Skeletal muscle tissue (tissue), 4 donors: ENCODE results near the gene WNT5B. TPM values are rescaled to one million over a fixed set of nuclear protein-coding genes. Genes with fewer than 3 reads are reported as not detected.
A peak's percentile ranks its signal among the peaks of the same experiment; 100 is the strongest.

Source experiments
- H3K27ac ChIP-seq: one replicate; pipeline ENCODE4 v1.7.0; 2013; ENCODE audit warnings: mild to moderate bottlenecking, low read depth, low read length, inconsistent platforms
- H3K27me3 ChIP-seq, 3 donors: one replicate each; pipeline ENCODE4 v1.7.0; 2013; ENCODE audit warnings: low read length in 3 of 3; ENCODE audit not compliant: control insufficient read depth in 3 of 3, insufficient read depth in 3 of 3
- H3K36me3 ChIP-seq, 3 donors: one replicate each; pipeline ENCODE4 v1.7.0; 2013; ENCODE audit warnings: low read length in 3 of 3; ENCODE audit not compliant: control insufficient read depth in 3 of 3, insufficient read depth in 3 of 3
- H3K4me1 ChIP-seq, 3 donors: one replicate each; pipeline ENCODE4 v1.7.0; 2013; ENCODE audit warnings: low read length in 3 of 3, mild to moderate bottlenecking in 3 of 3; ENCODE audit not compliant: control insufficient read depth in 3 of 3, insufficient read depth in 3 of 3
- H3K4me3 ChIP-seq, 3 donors: one replicate each; pipeline ENCODE4 v1.7.0; 2013; ENCODE audit warnings: low read length in 3 of 3
- H3K9ac ChIP-seq, 3 donors: one replicate each; pipeline ENCODE4 v1.7.0; 2013; ENCODE audit warnings: low read length in 3 of 3, mild to moderate bottlenecking in 3 of 3, moderate library complexity in 2 of 3, low read depth in 1 of 3
- H3K9me3 ChIP-seq, 3 donors: one replicate each; pipeline ENCODE4 v1.7.0; 2013; ENCODE audit warnings: low read length in 3 of 3; ENCODE audit not compliant: control insufficient read depth in 3 of 3
- total RNA-seq: library from RNA; depleted of rRNA; stranded (reverse); fragments of >200 nt; gene quantifications from one replicate; pipeline ENCODE4 v1.2.3, GENCODE V29; 2014
- donor health status: Osteomylitis.

Gene WNT5B
- total RNA-seq, 1 donor from 2014 or later: 30.3 TPM

DNA sequence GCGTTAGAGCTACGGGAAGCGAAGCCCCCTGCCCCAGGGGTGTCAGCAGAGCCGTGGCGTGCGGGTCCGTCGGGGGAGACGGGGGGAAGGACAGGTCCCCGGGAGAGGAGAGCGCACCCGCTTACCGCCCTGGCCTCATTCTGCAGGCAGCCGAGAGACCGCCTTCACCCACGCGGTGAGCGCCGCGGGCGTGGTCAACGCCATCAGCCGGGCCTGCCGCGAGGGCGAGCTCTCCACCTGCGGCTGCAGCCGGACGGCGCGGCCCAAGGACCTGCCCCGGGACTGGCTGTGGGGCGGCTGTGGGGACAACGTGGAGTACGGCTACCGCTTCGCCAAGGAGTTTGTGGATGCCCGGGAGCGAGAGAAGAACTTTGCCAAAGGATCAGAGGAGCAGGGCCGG, 10.5 kb downstream of the WNT5B start:
- H3K27ac ChIP-seq: no peak overlapping the region
- no peaks in the 10 kb centered on the region for H3K36me3 ChIP-seq
- H3K27me3 ChIP-seq: peaks cover 0 to 13% (median 0%) of the 10 kb centered on the region in 3 donors
- H3K9ac ChIP-seq: no peak overlapping the region
- peaks cover 6 to 8% (median 7%) of the 10 kb centered on the region in 3 donors for H3K4me1 ChIP-seq
- no peaks in the 10 kb centered on the region for H3K9me3 ChIP-seq
- no peak overlapping the region for H3K4me3 ChIP-seq

DNA sequence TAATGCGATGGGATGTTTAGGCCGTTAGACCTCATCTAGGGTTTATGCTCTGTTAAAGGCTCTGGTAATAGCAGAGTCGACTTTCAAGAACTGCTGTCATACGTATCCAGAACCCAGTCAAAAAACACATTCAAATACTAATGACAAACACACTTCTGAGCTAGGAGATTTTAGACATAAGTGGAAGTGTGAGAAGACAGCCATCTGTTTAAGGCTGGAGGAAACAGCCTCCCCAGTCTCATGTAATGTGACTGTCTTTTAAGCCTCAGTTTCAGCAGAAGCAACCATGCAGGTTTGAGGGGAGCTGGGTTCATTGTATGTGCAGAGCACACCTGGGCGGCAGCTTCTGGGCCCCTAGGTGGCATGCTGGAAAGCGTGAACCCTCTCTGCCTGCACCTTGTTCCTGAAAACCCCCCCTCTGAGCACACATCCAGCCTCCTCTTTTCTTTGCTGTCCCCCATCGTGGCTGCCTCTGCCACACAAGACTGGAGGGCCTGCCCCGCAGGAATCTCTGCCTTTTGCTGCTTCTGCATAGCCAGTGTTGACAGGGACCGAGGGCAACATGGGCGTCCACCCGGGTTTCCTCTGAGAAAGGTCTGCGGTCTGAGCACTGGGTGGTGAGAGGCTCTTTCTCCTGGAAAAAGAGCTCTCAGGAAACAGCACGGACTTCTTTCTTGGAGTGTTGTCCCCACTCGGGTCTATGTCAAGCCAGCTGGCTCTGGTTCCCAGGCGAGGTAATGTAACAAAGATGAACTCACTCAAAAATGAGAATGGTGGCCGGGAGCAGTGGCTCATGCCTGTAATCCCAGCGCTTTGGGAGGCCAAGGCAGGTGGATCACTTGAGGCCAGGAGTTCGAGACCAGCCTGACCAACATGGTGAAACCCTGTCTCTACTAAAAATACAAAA, 11.6 kb downstream of the WNT5B start:
- H3K9me3 ChIP-seq: no peaks in the 10 kb centered on the region
- H3K36me3 ChIP-seq: no peaks in the 10 kb centered on the region
- peaks cover 12 to 13% (median 12%) of the 10 kb centered on the region in 3 donors for H3K4me1 ChIP-seq
- no peak overlapping the region for H3K9ac ChIP-seq
- no peak overlapping the region for H3K4me3 ChIP-seq
- peaks cover 0 to 11% (median 0%) of the 10 kb centered on the region in 3 donors for H3K27me3 ChIP-seq
- no peak overlapping the region for H3K27ac ChIP-seq

DNA sequence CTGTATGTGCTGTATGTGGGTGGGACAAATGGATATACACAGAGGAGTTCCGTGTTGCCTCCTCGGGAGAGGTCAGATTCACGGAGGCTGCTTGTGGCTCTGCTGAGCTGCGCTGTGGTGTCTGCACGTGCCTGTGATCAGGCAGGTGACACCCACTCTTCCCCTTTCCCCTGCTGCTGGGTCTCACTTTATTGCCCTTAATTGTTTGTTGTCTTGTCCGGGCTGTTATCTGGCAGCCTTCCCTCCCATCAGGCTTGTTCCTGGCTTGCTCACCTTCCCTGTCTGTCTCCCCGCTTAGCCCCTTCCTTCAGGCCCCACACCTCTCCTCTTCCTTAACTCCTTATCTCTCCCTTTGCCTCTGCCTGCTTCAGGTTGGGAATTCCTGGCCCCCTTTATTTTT, 13.5 kb downstream of the WNT5B start:
- peaks cover 0 to 11% (median 0%) of the 10 kb centered on the region in 3 donors for H3K27me3 ChIP-seq
- peaks cover 0 to 3% (median 2%) of the 10 kb centered on the region in 3 donors for H3K36me3 ChIP-seq
- H3K27ac ChIP-seq: no peak overlapping the region
- no peak overlapping the region for H3K9ac ChIP-seq
- H3K4me1 ChIP-seq: peaks cover 12 to 13% (median 12%) of the 10 kb centered on the region in 3 donors
- H3K4me3 ChIP-seq: no peak overlapping the region
- H3K9me3 ChIP-seq: no peaks in the 10 kb centered on the region

DNA sequence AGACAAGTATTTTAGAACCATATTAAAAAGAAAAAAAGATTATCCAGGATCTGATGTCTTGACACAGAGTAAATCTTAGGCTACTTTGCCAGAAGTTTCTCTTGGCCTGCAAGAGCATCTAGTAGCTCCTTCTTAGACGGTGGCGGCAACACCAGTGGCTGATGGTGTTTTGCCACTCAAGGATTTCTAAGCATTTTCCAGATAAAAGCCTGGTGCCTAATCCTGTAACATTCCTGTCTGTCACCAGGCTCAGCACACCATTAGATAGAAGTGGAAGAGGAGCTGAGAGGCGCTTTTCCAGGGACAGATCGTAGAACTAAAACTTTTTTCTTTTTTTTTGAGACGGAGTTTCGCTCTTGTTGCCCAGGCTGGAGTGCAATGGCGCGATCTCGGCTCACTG, 14.0 kb downstream of the WNT5B start:
- no peak overlapping the region for H3K27ac ChIP-seq
- peaks cover 0 to 11% (median 0%) of the 10 kb centered on the region in 3 donors for H3K27me3 ChIP-seq
- no peaks in the 10 kb centered on the region for H3K9me3 ChIP-seq
- no peak overlapping the region for H3K4me3 ChIP-seq
- no peak overlapping the region for H3K9ac ChIP-seq
- H3K36me3 ChIP-seq: peaks cover 0 to 3% (median 2%) of the 10 kb centered on the region in 3 donors
- peaks cover 12 to 13% (median 12%) of the 10 kb centered on the region in 3 donors for H3K4me1 ChIP-seq

DNA sequence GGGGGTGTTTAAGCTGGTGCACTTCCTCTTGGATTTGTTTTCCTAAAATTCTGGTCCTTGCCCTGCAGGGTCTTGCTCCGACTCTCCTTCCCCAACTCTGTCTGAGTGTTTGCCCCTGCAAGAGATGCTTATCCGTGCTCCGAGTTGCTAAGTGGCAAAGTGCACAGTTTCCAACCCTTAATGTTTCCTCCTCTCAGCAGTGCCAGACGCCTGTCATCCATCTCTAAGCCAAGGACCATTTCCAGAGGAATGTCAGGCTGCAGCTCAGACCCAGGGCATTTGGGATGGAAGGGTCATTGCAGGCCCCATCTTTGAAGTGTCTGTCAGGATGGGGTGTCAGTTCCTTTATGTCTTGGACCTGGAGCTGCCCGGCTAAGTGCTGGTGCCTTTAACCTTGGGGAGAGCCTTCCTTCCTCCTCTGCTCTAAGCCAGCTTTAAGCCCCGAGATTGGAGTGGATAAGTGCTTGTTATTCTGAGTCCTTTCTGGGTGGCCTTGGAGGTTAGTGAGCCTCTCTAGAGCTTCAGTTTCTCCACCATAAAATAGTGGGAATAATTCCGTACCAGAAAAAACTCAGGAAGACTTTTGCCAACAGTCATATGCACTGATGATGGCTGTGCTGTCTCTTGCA, 15.0 kb downstream of the WNT5B start:
- Histone ChIP-seq H3K9ac (no peak overlapping the region), H3K36me3 (peaks cover 0 to 3% (median 2%) of the 10 kb centered on the region in 3 donors), H3K27me3 (peaks cover 0 to 5% (median 0%) of the 10 kb centered on the region in 3 donors), H3K9me3 (no peaks in the 10 kb centered on the region), H3K27ac (no peak overlapping the region), H3K4me3 (no peak overlapping the region), H3K4me1 (peaks cover 12 to 13% (median 12%) of the 10 kb centered on the region in 3 donors)

DNA sequence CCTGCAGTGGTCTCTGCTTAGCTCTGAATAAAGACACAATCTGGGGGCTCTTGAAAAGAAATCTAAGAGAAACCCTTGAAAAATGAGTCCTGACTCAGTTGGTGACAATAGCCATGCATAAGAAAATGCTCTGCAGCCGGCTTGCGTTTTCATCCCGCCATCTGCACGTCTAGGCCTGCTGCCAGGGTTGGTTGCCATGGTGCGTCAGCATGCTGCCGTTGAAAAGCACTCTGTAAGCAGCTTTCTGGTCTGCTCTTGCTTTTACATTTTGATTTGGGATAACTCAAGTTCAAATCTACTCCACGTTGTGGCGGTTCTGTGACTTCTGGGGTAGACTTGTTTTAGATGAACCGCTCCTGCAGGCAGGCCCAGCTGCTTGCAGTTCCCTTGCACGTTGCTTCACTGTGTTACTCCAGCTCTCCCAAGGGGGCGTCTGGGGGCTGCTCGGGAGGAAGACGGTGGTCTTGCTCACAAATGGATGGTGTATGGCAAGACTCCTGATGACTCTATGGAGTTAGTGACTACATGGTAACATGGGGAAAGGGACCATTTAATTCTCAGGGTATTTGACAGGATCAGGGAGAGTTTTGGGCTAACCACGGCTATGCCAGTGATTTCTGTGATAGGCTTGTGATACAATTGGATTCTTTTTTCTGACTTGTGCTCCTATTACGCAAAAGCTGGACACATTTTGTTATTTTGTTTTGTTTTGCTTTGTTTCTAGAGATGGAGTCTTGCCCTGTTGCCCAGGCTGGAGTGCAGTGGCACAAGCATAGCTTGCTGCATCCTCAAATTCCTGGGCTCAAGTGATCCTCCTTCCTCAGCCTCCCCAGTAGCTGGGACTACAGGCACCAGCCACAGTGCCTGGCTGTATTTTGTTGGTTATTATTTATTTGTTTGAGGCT, 15.8 kb downstream of the WNT5B start:
- H3K27ac ChIP-seq: no peak overlapping the region
- no peaks in the 10 kb centered on the region for H3K9me3 ChIP-seq
- H3K4me1 ChIP-seq: peaks cover 12 to 13% (median 12%) of the 10 kb centered on the region in 3 donors
- H3K9ac ChIP-seq: peak overlapping the region in 1 of 3 donors; percentile 25
- peaks cover 0 to 3% (median 2%) of the 10 kb centered on the region in 3 donors for H3K36me3 ChIP-seq
- H3K4me3 ChIP-seq: no peak overlapping the region
- H3K27me3 ChIP-seq: peaks cover 0 to 5% (median 3%) of the 10 kb centered on the region in 3 donors

DNA sequence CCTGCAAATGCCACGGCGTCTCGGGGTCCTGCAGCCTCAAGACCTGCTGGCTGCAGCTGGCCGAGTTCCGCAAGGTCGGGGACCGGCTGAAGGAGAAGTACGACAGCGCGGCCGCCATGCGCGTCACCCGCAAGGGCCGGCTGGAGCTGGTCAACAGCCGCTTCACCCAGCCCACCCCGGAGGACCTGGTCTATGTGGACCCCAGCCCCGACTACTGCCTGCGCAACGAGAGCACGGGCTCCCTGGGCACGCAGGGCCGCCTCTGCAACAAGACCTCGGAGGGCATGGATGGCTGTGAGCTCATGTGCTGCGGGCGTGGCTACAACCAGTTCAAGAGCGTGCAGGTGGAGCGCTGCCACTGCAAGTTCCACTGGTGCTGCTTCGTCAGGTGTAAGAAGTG, 16.8 kb downstream of the WNT5B start:
- Histone ChIP-seq H3K4me1 (peaks cover 12 to 17% (median 13%) of the 10 kb centered on the region in 3 donors), H3K9ac (no peak overlapping the region), H3K27me3 (peaks cover 0 to 5% (median 3%) of the 10 kb centered on the region in 3 donors), H3K36me3 (peaks cover 0 to 3% (median 2%) of the 10 kb centered on the region in 3 donors), H3K4me3 (no peak overlapping the region), H3K9me3 (no peaks in the 10 kb centered on the region), H3K27ac (no peak overlapping the region)

DNA sequence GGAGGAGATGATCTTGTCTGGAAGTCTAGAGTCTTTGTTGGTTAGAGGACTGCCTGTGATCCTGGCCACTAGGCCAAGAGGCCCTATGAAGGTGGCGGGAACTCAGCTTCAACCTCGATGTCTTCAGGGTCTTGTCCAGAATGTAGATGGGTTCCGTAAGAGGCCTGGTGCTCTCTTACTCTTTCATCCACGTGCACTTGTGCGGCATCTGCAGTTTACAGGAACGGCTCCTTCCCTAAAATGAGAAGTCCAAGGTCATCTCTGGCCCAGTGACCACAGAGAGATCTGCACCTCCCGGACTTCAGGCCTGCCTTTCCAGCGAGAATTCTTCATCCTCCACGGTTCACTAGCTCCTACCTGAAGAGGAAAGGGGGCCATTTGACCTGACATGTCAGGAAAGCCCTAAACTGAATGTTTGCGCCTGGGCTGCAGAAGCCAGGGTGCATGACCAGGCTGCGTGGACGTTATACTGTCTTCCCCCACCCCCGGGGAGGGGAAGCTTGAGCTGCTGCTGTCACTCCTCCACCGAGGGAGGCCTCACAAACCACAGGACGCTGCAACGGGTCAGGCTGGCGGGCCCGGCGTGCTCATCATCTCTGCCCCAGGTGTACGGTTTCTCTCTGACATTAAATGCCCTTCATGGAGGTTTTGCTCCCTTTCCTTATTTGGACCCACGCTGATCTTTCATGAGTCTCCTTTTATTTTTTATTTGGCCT, 17.7 kb downstream of the WNT5B start:
- no peaks in the 10 kb centered on the region for H3K9me3 ChIP-seq
- peaks cover 0 to 5% (median 3%) of the 10 kb centered on the region in 3 donors for H3K27me3 ChIP-seq
- peaks cover 0 to 3% (median 2%) of the 10 kb centered on the region in 3 donors for H3K36me3 ChIP-seq
- no peak overlapping the region for H3K27ac ChIP-seq
- peaks cover 12 to 25% (median 13%) of the 10 kb centered on the region in 3 donors for H3K4me1 ChIP-seq
- no peak overlapping the region for H3K9ac ChIP-seq
- no peak overlapping the region for H3K4me3 ChIP-seq

DNA sequence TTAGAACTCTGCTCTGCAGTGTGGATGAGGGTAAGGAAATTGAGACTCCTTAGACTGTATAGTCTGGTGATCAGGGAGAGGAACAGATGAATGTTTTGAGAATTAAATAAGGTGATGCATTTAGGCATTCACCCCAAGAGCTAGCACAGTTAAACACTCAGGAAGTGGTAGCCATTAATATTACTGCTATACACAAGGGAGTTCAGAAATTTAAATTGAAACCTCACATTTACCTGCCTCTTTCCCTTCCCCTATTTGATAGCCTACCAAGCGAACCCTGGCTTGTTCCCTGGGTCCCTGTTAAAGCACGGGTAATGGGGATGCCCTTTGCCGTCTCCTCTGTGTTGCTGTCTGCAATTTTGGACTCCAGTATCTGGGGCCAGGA, 18.2 kb downstream of the WNT5B start:
- Histone ChIP-seq H3K4me3 (no peak overlapping the region), H3K4me1 (peaks cover 12 to 25% (median 13%) of the 10 kb centered on the region in 3 donors), H3K36me3 (peaks cover 0 to 3% (median 2%) of the 10 kb centered on the region in 3 donors), H3K9ac (no peak overlapping the region), H3K9me3 (no peaks in the 10 kb centered on the region), H3K27me3 (peaks cover 0 to 5% (median 3%) of the 10 kb centered on the region in 3 donors), H3K27ac (no peak overlapping the region)
